GM19468 (cell line): ENCODE data around the gene SMYD2.

Experiments
- ATAC-seq: cut with Tn5 transposase; IDR thresholded peaks from one replicate; pipeline ENCODE4 v1.9.1; 2021; ENCODE audit warnings: mild to moderate bottlenecking, moderate library complexity, moderate number of reproducible peaks; ENCODE audit not compliant: unreplicated experiment; ENCODE audit errors: extremely low read depth

The SMYD2 gene

GRCh38 chr1:214281021-214281719 is at the start of gene SMYD2:
Gene SMYD2, plus strand, starts transcription at chr1:214281159. Its CDS starts 96 bp downstream, at chr1:214281255.
- ATAC-seq, result peak; percentile 49

- no peak for ATAC-seq
These were observed 46.9 kb upstream of the SMYD2 start for GRCh38 chr1:214233856-214234634.

- no peak for ATAC-seq
These were observed 46.3 kb upstream of the SMYD2 start for GRCh38 chr1:214234635-214235025.

DNA sequence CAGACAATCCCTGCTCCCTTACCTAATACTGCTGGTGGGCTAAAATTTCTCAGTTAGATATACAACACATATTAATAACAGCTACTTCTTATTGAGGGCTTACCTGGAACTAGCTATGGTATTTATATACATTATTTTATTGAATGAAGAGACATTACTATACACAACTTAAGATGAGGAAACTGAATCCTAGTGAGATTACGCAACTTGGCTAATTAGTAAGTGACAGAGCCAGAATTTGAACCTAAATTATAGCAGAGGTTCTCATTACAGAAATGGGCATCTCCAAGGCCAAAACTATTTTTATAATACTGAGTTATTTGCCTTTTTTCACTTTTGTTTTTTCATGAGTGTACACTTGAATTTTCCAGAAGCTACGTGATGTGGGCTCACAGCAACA is 44.5 kb upstream of the SMYD2 start:
- no peak for ATAC-seq

- no peak for ATAC-seq
These were observed 39.9 kb upstream of the SMYD2 start for GRCh38 chr1:214241060-214241459.

GRCh38 chr1:214244252-214244651 is 36.7 kb upstream of the SMYD2 start:
- no peak for ATAC-seq

DNA sequence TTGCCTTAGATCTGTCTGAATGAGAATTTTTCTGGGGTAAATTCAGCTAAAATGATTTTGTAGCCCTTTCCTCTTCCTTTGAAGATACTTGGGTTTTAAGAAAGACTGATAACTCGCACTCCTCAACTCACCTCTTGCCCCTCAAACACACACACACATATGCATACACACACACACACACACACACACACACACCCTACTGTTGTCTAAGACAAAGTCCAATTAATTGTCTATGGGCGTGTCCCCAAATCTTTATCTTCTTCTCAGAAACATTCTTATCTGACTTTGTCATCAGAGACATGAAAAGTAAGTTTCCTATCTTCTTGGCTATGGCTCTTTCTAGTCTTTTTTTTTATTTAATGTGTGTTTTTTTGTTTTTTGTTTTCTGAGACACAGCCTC is 36.1 kb upstream of the SMYD2 start:
- ATAC-seq, result no peak

GRCh38 chr1:214247501-214248041 is 33.4 kb upstream of the SMYD2 start:
- no peak for ATAC-seq

DNA sequence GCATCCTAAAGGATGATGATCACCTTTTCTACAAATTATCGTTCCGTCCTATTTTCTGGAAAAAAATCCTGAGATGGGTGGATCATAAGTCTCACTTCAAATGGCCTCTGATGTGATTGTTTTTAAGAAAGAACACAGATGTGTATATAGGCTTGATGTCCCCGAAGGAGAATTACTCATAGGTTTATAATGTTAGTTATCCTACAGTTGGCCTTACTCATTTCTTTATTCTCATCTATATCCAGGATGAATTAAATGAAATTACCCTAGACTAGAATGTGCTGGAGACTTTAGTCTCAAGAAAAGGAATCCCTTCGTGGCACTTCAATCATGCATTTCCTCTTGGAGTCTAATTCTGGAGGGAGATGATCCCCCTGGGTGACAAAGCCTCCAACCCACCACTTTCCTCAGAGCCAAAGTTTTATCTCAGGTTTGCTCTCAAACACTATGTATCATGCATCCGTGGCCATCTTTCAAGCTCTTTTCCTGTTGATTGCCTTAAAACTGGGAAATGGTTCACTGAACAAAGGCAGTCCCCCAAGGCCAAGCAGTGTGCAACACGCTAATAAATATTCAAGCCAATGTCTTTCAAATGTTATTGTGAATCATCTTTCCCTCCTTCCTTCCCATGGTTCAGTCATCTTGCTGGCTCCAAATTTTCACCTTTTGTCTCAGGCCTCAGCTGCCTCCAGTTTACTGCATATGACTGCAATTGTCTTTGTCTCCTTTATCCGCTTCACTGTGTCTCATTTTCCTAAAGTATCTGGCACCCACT is 32.5 kb upstream of the SMYD2 start:
- no peak for ATAC-seq

DNA sequence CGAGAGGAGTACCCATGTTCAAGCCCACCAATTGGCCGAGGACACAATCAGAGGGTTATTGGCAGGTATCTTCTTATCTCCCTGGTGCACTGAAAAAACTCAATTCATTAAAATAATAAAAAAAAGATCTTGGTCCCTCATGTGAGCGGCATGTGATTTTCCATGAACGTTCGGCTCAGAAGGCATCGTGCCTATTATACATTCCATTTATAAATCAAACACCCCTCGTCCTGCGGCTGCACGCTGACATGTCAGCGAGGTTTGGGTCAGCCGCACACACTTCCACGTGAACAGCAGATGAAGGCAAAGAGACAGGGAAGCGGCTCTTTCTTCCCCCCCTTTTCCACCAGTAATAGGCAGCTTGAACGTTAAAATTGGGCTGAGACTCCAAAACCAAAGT is 31.3 kb upstream of the SMYD2 start:
- ATAC-seq, result no peak

- ATAC-seq, result no peak
These were observed 29.6 kb upstream of the SMYD2 start for GRCh38 chr1:214251354-214251753.

DNA sequence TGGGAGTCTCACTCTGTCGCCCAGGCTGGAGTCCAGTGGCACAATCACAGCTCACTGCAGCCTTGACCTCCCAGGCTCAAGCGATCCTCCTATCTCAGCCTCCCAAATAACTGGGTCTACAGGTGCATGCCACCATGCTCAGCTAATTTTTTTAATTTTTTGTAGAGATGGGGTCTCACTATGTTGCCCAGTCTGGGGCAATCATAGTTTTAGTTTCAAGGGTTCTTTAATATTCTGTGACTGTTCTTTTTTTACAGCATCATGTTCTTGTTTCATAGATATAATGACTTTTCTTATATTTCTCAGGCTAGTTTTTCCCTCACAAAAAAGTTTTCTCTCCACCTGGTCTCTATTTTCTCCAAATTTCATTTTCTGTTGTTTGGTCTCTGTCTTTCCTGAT is 25.4 kb upstream of the SMYD2 start:
- no peak for ATAC-seq

DNA sequence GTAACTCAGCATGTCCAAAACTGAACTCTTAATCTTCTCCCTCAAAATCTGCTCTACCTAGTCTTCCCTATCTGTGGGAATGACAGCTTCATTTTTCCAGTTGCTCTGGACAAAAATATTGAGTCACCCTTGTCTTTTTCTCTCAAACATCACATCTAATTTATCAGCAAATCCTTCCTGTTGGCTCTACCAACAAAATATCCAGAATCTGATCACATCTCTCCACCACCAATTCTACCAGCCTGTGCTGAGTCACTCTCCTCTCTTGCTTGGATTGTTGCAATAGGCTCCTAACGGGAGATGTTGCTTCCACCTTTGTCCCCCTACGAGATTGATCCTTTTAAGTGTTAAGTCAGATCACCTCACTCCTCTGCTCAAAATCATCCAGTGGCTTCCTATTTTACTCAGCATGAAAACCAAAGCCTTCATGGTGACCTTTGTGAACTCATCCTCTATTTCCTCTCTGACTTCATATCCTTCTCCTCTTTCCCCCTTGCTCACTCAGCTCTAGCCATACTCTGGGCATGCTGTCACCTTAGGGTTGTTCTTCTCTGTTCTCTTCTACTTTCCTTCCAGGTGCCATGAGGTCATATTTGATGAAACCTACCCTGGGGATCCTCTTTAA is 21.5 kb upstream of the SMYD2 start:
- ATAC-seq, result no peak

- ATAC-seq, result no peak
These were observed 20.3 kb upstream of the SMYD2 start for GRCh38 chr1:214260561-214261205.

DNA sequence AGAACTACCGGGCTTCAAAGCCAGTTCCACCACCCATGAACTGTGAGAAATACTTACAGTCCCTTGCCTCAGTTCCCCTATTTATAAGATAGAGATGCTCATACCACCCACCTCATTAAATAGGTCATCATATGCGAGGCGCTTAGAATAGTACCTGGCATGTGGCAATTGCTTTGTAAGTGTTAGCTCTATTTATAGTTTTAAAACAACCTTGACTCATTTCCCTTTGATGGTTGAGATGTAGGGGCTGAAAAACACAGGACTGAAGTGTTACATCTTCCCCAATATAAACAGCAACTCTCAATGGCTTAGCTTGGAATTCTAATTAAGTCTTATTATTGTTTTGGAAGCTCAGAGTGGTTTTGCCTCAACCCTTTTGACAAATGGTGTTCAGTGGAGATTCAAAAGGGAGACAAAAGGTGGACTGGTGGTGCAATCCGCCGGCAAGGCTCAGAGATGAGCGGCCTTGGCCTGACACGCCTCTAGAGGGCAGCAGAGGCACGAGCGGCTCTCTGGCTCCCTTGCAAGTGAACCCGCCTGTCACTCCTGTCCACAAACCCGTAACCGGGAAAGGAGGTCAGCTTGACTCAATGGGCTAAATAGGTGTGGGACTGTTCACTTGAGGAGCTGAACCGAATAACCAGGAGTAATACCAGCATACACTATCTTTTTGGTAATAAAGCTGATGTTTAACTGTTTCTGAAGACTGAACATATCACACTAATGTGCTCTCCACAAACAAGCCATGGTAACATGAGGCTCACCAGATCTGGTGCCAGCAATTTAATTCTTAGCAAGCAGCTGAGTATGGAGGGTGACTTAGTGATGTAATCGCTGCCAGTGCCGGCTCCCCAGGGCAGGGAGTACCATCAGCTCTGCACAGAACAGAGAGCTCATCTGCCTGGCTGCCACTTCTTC is 19.5 kb upstream of the SMYD2 start:
- peak; percentile 86 for ATAC-seq

- ATAC-seq, result no peak
These were observed 16.8 kb upstream of the SMYD2 start for GRCh38 chr1:214264196-214264595.

DNA sequence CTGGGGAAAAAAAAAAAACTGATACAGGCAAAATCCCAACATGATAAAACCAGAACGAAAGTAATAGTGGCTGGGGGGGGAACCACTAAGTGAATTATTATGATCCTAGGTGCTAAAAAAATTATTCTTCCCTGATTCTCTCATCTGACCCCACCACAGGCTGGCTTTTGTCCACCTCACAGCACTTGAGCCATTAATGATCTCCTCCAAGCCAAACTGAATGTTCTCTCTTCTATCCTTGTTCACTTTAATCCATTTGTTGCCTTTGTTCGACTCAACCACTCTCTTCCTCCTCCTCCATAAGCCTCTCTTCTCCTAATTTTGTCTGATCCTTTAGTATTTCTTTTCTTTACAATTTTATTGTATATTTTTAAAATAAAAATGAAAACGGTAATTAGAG is 16.0 kb upstream of the SMYD2 start:
- no peak for ATAC-seq

- no peak for ATAC-seq
These were observed 10.8 kb upstream of the SMYD2 start for GRCh38 chr1:214270097-214270650.
